Uterus (tissue), 4 donors: ENCODE data around the gene GOLGA6B. TPM values are rescaled to one million over a fixed set of nuclear protein-coding genes. Genes with fewer than 3 reads are reported as not detected.
"Not testable (repeated sequence)": the region's sequence is repeated elsewhere in the genome, so short reads cannot be mapped to it uniquely, and the experiment has no call there.

Source experiments
- DNase-seq, 2 donors: peaks; one replicate each; pipeline ENCODE4 v3.0.0-alpha.2; 2019 to 2020
- H3K27ac ChIP-seq, 2 donors: fragments of 200-600 bp; sonication (generic); 1 replicate in 1 of 2; 2 replicates in 1 of 2; pipeline ENCODE4 v1.5.1; 2016 to 2018
- H3K27me3 ChIP-seq, 2 donors: fragments of 200-600 bp; sonication (generic); one replicate each; pipeline ENCODE4 v1.5.1; 2018 to 2019; ENCODE audit warnings: control low read depth in 1 of 2
- H3K36me3 ChIP-seq, 2 donors: fragments of 200-600 bp; sonication (generic); one replicate each; pipeline ENCODE4 v1.5.1; 2019; ENCODE audit warnings: control low read depth in 1 of 2
- H3K4me1 ChIP-seq, 2 donors: fragments of 200-600 bp; sonication (generic); one replicate each; pipeline ENCODE4 v1.5.1; 2018 to 2019; ENCODE audit warnings: control low read depth in 1 of 2
- H3K4me3 ChIP-seq, 2 donors: fragments of 200-600 bp; sonication (generic); 1 replicate in 1 of 2; 2 replicates in 1 of 2; pipeline ENCODE4 v1.5.1; 2018 to 2019; ENCODE audit warnings: mild to moderate bottlenecking in 1 of 2
- H3K9me3 ChIP-seq, 2 donors: fragments of 200-600 bp; sonication (generic); one replicate each; pipeline ENCODE4 v1.5.1; 2019; ENCODE audit warnings: control low read depth in 1 of 2
- CTCF ChIP-seq, 4 experiments: fragments of 200-600 bp in 2 of 4; fragments of 450-650 bp in 2 of 4; sonication (generic) in 2 of 4; IDR thresholded peaks; one replicate each; pipeline ENCODE4 v1.5.1; 2016 to 2019; ENCODE audit warnings: antibody characterized with exemption in 4 of 4, mild to moderate bottlenecking in 2 of 4, moderate library complexity in 1 of 4
- POLR2A ChIP-seq, 2 donors: fragments of 450-650 bp; IDR thresholded peaks; one replicate each; pipeline ENCODE4 v1.6.1; 2016; ENCODE audit warnings: antibody characterized with exemption in 2 of 2, mild to moderate bottlenecking in 1 of 2, moderate library complexity in 1 of 2
- intact Hi-C: fragments of 100-400 bp; cut with DNase I; formaldehyde crosslinking; loops from one replicate; pipeline ENCODE4 v1.15.1; 2023; ENCODE audit warnings: low total_unique reads
- total RNA-seq, 4 donors: library from RNA; depleted of rRNA in 3 of 4; stranded (reverse); fragments of >200 nt in 3 of 4; gene quantifications; one replicate each; pipeline versions ENCODE4 v1.1.0 to v1.2.4, GENCODE V29; 2014 to 2023
- donor health status: DM: yes; HTN: yes; CAD: no.

GOLGA6B gene
- not detected for total RNA-seq

GRCh38 chr15:72654397-72654796, at the start of gene GOLGA6B:
Gene GOLGA6B, plus strand, starts transcription at chr15:72654697. Its CDS starts 41 bp downstream, at chr15:72654738.
- H3K4me1 ChIP-seq, H3K27ac ChIP-seq, H3K27me3 ChIP-seq, DNase-seq, H3K36me3 ChIP-seq, H3K9me3 ChIP-seq, H3K4me3 ChIP-seq, intact Hi-C loops: not testable (repeated sequence)

- DNase-seq = no peak
- Histone ChIP-seq H3K4me1 (no peaks in the 10 kb centered on the region), H3K27ac (no peak overlapping the region), H3K9me3 (no peaks in the 10 kb centered on the region), H3K4me3 (no peak overlapping the region), H3K27me3 (no peaks in the 10 kb centered on the region), H3K36me3 (no peaks in the 10 kb centered on the region)
- no peak for TF ChIP-seq POLR2A (IDR thresholded peaks at IDR 0.05)
- no peak for TF ChIP-seq CTCF (IDR thresholded peaks at IDR 0.05)
- intact Hi-C loops = no loop called here
Observed at GRCh38 chr15:72604794-72605193, 49.7 kb upstream of the GOLGA6B start.

- intact Hi-C loops, H3K9me3 ChIP-seq, H3K27me3 ChIP-seq, H3K4me3 ChIP-seq, H3K4me1 ChIP-seq, H3K36me3 ChIP-seq, DNase-seq, H3K27ac ChIP-seq: not testable (repeated sequence)
Observed at GRCh38 chr15:72608084-72608483, 46.4 kb upstream of the GOLGA6B start.

- no peak overlapping the region for H3K4me3 ChIP-seq
- no peak overlapping the region for H3K27ac ChIP-seq
- TF ChIP-seq POLR2A (IDR thresholded peaks at IDR 0.05) (no peak), CTCF (IDR thresholded peaks at IDR 0.05) (no peak)
- intact Hi-C loops = no loop called here
- H3K4me1 ChIP-seq = no peaks in the 10 kb centered on the region
- no peaks in the 10 kb centered on the region for H3K36me3 ChIP-seq
- no peak for DNase-seq
- H3K27me3 ChIP-seq = no peaks in the 10 kb centered on the region
- no peaks in the 10 kb centered on the region for H3K9me3 ChIP-seq
Observed at GRCh38 chr15:72609862-72610261, 44.6 kb upstream of the GOLGA6B start.

- H3K36me3 ChIP-seq, H3K27me3 ChIP-seq, DNase-seq, H3K27ac ChIP-seq, intact Hi-C loops, H3K9me3 ChIP-seq, H3K4me3 ChIP-seq, H3K4me1 ChIP-seq: not testable (repeated sequence)
Observed at GRCh38 chr15:72612324-72612723, 42.2 kb upstream of the GOLGA6B start.

GRCh38 chr15:72614810-72615532, 39.5 kb upstream of the GOLGA6B start:
- TF ChIP-seq CTCF (IDR thresholded peaks at IDR 0.05) (no peak), POLR2A (IDR thresholded peaks at IDR 0.05) (no peak)
- Histone ChIP-seq H3K36me3 (no peaks in the 10 kb centered on the region), H3K4me3 (no peak overlapping the region), H3K27me3 (no peaks in the 10 kb centered on the region), H3K4me1 (no peaks in the 10 kb centered on the region), H3K27ac (no peak overlapping the region), H3K9me3 (no peaks in the 10 kb centered on the region)
- intact Hi-C loops = no loop called here
- no peak for DNase-seq

- DNase-seq, intact Hi-C loops: not testable (repeated sequence)
Observed at GRCh38 chr15:72615533-72616233, 38.8 kb upstream of the GOLGA6B start.

More at GRCh38 chr15:72615533-72616233, 38.8 kb upstream of the GOLGA6B start:
- not testable (repeated sequence) for H3K4me3 ChIP-seq, H3K27me3 ChIP-seq, H3K9me3 ChIP-seq, H3K27ac ChIP-seq, H3K36me3 ChIP-seq, H3K4me1 ChIP-seq
